Keratinocyte (primary cell): Measurements from ENCODE around the gene NR1D2.

ENCODE experiments used
- EZH2 ChIP-seq: IDR thresholded peaks from one replicate; pipeline ENCODE4 v1.6.1; 2012; ENCODE audit warnings: inconsistent platforms, mild to moderate bottlenecking, low read length, moderate library complexity
- TF ChIP-seq, protein P1 (sequence below), 3 experiments: IDR thresholded peaks in 1 of 3; conservative IDR thresholded peaks in 1 of 3; optimal IDR thresholded peaks in 1 of 3; 2 replicates in 2 of 3; 3 replicates in 1 of 3; pipeline versions ENCODE3 to v1.5.1; 2011; ENCODE audit warnings: low read length in 3 of 3, mild to moderate bottlenecking in 3 of 3, moderate library complexity in 2 of 3, control low read depth in 1 of 3, inconsistent platforms in 1 of 3; ENCODE audit not compliant: insufficient read depth in 2 of 3; ENCODE audit errors: extremely low read depth in 1 of 3

DNA sequence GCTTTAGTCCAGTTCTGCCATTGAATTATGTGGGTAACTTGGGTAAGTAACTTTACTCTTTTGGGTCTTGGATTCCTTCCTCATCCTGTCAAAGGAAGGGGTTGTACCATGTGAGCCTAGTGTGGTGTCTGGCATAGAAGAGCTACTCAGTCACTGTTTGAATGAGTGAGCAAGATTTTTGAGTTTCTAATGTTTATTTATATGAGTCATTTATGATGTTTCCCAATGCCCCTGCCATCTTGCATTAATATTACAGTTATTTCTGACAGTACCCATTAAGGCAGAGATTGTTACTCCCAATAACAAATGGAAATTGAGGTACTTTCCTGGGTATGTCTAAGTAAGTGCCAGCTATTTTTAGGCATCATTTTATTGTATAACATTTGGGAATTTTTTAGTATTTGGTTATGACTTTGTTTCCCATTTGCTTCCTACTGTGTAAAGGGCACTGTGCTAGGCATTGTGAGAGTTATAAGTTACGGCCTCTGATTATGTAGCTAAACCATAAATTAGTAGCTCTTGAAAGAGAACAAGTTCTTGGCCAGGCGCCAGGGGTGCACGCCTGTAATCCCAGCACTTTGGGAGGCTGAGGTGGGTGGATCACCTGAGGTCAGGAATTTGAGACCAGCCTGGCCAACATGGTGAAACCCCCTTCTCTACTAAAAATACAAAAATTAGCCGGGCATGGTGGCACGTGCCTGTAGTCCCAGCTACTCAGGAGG is 23.5 kb downstream of the NR1D2 start:
- TF ChIP-seq, protein P1, sequence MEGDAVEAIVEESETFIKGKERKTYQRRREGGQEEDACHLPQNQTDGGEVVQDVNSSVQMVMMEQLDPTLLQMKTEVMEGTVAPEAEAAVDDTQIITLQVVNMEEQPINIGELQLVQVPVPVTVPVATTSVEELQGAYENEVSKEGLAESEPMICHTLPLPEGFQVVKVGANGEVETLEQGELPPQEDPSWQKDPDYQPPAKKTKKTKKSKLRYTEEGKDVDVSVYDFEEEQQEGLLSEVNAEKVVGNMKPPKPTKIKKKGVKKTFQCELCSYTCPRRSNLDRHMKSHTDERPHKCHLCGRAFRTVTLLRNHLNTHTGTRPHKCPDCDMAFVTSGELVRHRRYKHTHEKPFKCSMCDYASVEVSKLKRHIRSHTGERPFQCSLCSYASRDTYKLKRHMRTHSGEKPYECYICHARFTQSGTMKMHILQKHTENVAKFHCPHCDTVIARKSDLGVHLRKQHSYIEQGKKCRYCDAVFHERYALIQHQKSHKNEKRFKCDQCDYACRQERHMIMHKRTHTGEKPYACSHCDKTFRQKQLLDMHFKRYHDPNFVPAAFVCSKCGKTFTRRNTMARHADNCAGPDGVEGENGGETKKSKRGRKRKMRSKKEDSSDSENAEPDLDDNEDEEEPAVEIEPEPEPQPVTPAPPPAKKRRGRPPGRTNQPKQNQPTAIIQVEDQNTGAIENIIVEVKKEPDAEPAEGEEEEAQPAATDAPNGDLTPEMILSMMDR (optimal IDR thresholded peaks at IDR 0.05 in 1 of 3, IDR thresholded peaks at IDR 0.05 in 1 of 3, conservative IDR thresholded peaks at IDR 0.05 in 1 of 3; ENCODE audit: extremely low read depth in 1 of 3, insufficient read depth in 2 of 3, low read length in 3 of 3): no peak
- no peak for TF ChIP-seq EZH2
